Measurements from ENCODE around the gene KCMF1. TPM values are rescaled to one million over a fixed set of nuclear protein-coding genes. Genes with fewer than 3 reads are reported as not detected.
A peak's percentile ranks its signal among the peaks of the same experiment; 100 is the strongest.

KCMF1 gene
- total RNA-seq, 1 donor from 2014 or later = 95.8 TPM

GRCh38 chr2:85032621-85033020 is 61.7 kb downstream of the KCMF1 start:
- Mint-ChIP-seq H3K27ac (ENCODE audit: unreplicated experiment) (no peak overlapping the region), H3K4me3 (ENCODE audit: unreplicated experiment) (no peak overlapping the region), H3K36me3 (ENCODE audit: low read depth) (peaks cover 24% of the 10 kb centered on the region), H3K4me1 (ENCODE audit: low read depth) (peaks cover 8% of the 10 kb centered on the region), H3K9me3 (ENCODE audit: low read depth) (no peaks in the 10 kb centered on the region), H3K27me3 (ENCODE audit: low read depth) (no peaks in the 10 kb centered on the region)
- DNase-seq (ENCODE audit: low spot score) = no peak
- TF ChIP-seq, protein P1, sequence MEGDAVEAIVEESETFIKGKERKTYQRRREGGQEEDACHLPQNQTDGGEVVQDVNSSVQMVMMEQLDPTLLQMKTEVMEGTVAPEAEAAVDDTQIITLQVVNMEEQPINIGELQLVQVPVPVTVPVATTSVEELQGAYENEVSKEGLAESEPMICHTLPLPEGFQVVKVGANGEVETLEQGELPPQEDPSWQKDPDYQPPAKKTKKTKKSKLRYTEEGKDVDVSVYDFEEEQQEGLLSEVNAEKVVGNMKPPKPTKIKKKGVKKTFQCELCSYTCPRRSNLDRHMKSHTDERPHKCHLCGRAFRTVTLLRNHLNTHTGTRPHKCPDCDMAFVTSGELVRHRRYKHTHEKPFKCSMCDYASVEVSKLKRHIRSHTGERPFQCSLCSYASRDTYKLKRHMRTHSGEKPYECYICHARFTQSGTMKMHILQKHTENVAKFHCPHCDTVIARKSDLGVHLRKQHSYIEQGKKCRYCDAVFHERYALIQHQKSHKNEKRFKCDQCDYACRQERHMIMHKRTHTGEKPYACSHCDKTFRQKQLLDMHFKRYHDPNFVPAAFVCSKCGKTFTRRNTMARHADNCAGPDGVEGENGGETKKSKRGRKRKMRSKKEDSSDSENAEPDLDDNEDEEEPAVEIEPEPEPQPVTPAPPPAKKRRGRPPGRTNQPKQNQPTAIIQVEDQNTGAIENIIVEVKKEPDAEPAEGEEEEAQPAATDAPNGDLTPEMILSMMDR (IDR thresholded peaks at IDR 0.05) = no peak

DNA sequence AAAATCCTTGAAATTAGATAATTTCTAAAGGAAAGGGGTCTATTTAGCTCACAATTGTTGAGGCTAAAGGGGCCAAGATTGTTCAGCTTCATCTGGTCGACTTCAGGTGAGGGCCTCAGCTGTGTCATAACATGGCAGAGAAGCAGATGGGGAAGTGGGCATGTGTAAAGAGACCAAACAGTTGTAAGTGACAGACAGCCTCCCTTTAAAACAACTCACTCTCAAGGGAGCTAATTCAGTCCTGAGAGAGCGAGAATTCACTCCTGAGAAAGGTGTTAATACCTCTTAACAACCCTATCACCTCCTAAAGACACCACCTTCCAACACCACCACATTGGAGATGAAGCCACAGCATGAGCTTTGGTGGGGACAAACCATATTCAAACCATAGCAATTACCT is 62.4 kb downstream of the KCMF1 start:
- peaks cover 24% of the 10 kb centered on the region for H3K36me3 Mint-ChIP-seq (ENCODE audit: low read depth)

GRCh38 chr2:85034158-85034557 is 63.2 kb downstream of the KCMF1 start:
- no peaks in the 10 kb centered on the region for H3K27me3 Mint-ChIP-seq (ENCODE audit: low read depth)
- H3K27ac Mint-ChIP-seq (ENCODE audit: unreplicated experiment) = no peak overlapping the region
- peaks cover 8% of the 10 kb centered on the region for H3K4me1 Mint-ChIP-seq (ENCODE audit: low read depth)
- TF ChIP-seq, protein P1 (IDR thresholded peaks at IDR 0.05) = no peak
- no peaks in the 10 kb centered on the region for H3K9me3 Mint-ChIP-seq (ENCODE audit: low read depth)
- no peak overlapping the region for H3K4me3 Mint-ChIP-seq (ENCODE audit: unreplicated experiment)
- peaks cover 21% of the 10 kb centered on the region for H3K36me3 Mint-ChIP-seq (ENCODE audit: low read depth)
- no peak for DNase-seq (ENCODE audit: low spot score)

More for the DNA sequence above, 62.4 kb downstream of the KCMF1 start:
- Mint-ChIP-seq H3K27me3 (ENCODE audit: low read depth) (no peaks in the 10 kb centered on the region), H3K9me3 (ENCODE audit: low read depth) (no peaks in the 10 kb centered on the region), H3K4me1 (ENCODE audit: low read depth) (peaks cover 8% of the 10 kb centered on the region), H3K27ac (ENCODE audit: unreplicated experiment) (no peak overlapping the region), H3K4me3 (ENCODE audit: unreplicated experiment) (no peak overlapping the region)
- DNase-seq (ENCODE audit: low spot score) = no peak
- TF ChIP-seq, protein P1 (IDR thresholded peaks at IDR 0.05) = no peak

DNA sequence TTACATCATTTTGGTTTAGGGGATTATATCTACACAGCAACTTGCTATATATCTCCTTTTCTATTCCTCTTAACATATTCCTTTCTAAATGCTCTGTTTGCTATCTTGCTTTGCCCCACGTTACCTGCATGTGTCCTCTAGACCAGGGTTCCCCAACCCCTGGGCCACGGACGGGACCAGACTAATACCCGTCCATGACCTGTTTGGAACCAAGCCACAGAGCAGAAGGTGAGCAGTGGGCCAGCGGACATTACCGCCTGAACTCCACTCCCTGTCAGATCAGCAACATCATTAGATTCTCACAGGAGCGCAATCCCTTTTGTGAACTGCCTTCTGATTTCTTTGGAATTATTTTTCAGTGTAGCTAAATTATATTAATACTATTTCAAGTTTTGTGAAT is 66.7 kb downstream of the KCMF1 start:
- Mint-ChIP-seq H3K4me1 (ENCODE audit: low read depth) (peaks cover 7% of the 10 kb centered on the region), H3K9me3 (ENCODE audit: low read depth) (no peaks in the 10 kb centered on the region), H3K4me3 (ENCODE audit: unreplicated experiment) (no peak overlapping the region), H3K36me3 (ENCODE audit: low read depth) (peaks cover 17% of the 10 kb centered on the region), H3K27ac (ENCODE audit: unreplicated experiment) (no peak overlapping the region), H3K27me3 (ENCODE audit: low read depth) (no peaks in the 10 kb centered on the region)
- TF ChIP-seq, protein P1 (IDR thresholded peaks at IDR 0.05) = no peak
- no peak for DNase-seq (ENCODE audit: low spot score)

GRCh38 chr2:85042330-85042729 is 71.4 kb downstream of the KCMF1 start:
- Mint-ChIP-seq H3K27ac (ENCODE audit: unreplicated experiment) (peak overlapping the region; percentile 57), H3K4me1 (ENCODE audit: low read depth) (no peaks in the 10 kb centered on the region), H3K27me3 (ENCODE audit: low read depth) (no peaks in the 10 kb centered on the region), H3K4me3 (ENCODE audit: unreplicated experiment) (no peak overlapping the region), H3K9me3 (ENCODE audit: low read depth) (no peaks in the 10 kb centered on the region), H3K36me3 (ENCODE audit: low read depth) (peaks cover 21% of the 10 kb centered on the region)
- no peak for DNase-seq (ENCODE audit: low spot score)
- TF ChIP-seq, protein P1 (IDR thresholded peaks at IDR 0.05) = no peak
